IMR-90 (cell line): ENCODE results near the gene DMXL1.

Source experiments
- BHLHE40 ChIP-seq: fragments of 150-350 bp; IDR thresholded peaks from 2 replicates; pipeline ENCODE4 v1.6.1; 2016; ENCODE audit warnings: mild to moderate bottlenecking, low read depth, low read length
- CHD1 ChIP-seq: IDR thresholded peaks from 2 replicates; pipeline ENCODE4 v1.6.1; 2012; ENCODE audit warnings: low read depth, low read length, improper control_type of control experiment
- CTCF ChIP-seq: conservative IDR thresholded peaks from 2 replicates; pipeline ENCODE4 v1.5.1; 2012; ENCODE audit warnings: mild to moderate bottlenecking, low read depth, low read length, improper control_type of control experiment
- MAFK ChIP-seq: IDR thresholded peaks from 2 replicates; pipeline ENCODE4 v1.6.1; 2012; ENCODE audit warnings: low read depth, low read length, improper control_type of control experiment
- POLR2A ChIP-seq: IDR thresholded peaks from 2 replicates; pipeline ENCODE4 v1.6.1; 2012; ENCODE audit warnings: mild to moderate bottlenecking, low read depth, low read length
- RAD21 ChIP-seq: IDR thresholded peaks from 2 replicates; pipeline ENCODE4 v1.6.1; 2012; ENCODE audit warnings: low read length, improper control_type of control experiment
- RFX5 ChIP-seq: IDR thresholded peaks from 2 replicates; pipeline ENCODE4 v1.8.0; 2012; ENCODE audit warnings: low read depth, mild to moderate bottlenecking, low read length, moderate library complexity
- USF2 ChIP-seq: fragments of 150-350 bp; IDR thresholded peaks from 2 replicates; pipeline ENCODE4 v1.6.1; 2017; ENCODE audit warnings: mild to moderate bottlenecking, antibody characterized with exemption, low read length, low read depth

- no peak for TF ChIP-seq POLR2A
- no peak for TF ChIP-seq CTCF
- TF ChIP-seq RFX5, result no peak
- TF ChIP-seq CHD1, result no peak
- TF ChIP-seq MAFK, result no peak
- TF ChIP-seq USF2, result no peak
- TF ChIP-seq RAD21, result no peak
- TF ChIP-seq BHLHE40, result no peak
Measured at GRCh38 chr5:119238265-119239118, 167.6 kb downstream of the DMXL1 start.
